ENCODE measurements around the gene RTN4R.
"Not testable (repeated sequence)": the region's sequence is repeated elsewhere in the genome, so short reads cannot be mapped to it uniquely, and the experiment has no call there.

Gene RTN4R

GRCh38 chr22:20269673-20270072, 1.6 kb upstream of the RTN4R start:
- not testable (repeated sequence) for DNase-seq

GRCh38 chr22:20269201-20269600, 1.1 kb upstream of the RTN4R start:
- DNase-seq, result not testable (repeated sequence)

DNA sequence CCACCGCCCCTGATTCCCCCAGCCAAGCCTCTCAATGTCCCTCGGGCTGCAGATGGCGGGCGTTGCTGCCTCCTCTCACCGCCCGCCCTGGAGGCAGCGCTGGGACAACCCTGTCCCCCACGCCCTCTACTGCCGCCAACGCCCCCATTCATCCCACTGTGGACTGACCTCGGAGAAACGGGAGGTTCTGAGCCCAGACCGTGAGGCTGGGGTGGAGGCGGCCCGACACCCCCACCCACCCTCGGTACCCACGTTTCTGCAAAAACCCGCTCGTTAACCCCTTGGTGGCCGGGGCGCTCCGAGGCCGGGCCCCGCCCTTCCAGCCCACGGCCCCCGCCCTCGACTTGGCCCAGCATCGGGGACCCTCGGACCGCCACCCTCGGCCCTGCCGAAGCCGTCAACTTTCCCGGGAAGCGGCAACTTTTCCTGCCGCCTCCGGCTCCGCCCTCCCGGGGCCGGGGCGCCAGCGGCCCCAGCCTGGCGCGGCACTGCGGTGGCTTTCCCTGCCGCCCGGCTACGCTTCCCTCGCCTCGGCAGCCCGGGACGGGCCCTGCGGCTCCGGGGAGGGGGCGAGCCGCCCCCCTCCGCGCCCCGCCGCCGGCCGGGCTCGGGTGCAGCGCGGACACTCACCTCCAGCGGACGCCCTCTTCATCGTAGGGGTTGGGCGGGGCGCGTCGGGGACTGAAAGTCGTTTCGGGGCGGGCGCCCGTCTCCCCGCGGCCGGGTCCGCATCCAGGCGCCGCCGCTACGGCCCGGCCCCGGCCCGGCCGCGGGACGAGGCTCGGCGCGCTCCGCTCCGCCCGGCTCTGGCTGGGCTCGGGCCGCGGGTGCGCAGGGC, 458 bp downstream of the RTN4R start:
- no peak for DNase-seq

GRCh38 chr22:20266667-20267440, 1.3 kb downstream of the RTN4R start:
- DNase-seq, result not testable (repeated sequence)

- DNase-seq, result not testable (repeated sequence)
Observed at GRCh38 chr22:20265772-20266666, 2.1 kb downstream of the RTN4R start.

GRCh38 chr22:20264614-20265452, 3.3 kb downstream of the RTN4R start:
- DNase-seq, result no peak

- not testable (repeated sequence) for DNase-seq
Observed at GRCh38 chr22:20263404-20264281, 4.5 kb downstream of the RTN4R start.

GRCh38 chr22:20262582-20263147, 5.5 kb downstream of the RTN4R start:
- no peak for DNase-seq

GRCh38 chr22:20261848-20262581, 6.1 kb downstream of the RTN4R start:
- no peak for DNase-seq

- DNase-seq, result no peak
Observed at GRCh38 chr22:20260071-20260765, 7.9 kb downstream of the RTN4R start.

DNA sequence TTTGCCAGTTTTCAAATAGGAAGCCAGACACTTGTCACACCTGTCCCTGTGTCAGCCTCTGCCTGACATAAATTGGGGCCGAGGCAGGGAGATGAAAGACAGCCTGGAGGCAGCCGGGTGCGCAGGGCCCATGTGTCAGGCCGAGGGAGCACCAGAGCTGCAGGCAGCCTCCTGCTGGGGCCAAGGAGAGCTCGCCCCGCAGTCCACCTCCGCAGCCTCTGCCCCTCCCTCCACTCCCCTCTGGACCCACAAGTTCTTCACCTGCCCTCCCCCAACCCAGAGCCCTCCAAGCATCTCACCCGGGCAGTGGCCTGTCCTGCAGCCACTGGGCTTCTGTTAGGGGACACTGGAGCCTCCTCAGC, 8.8 kb downstream of the RTN4R start:
- DNase-seq, result no peak

GRCh38 chr22:20258584-20259326, 9.4 kb downstream of the RTN4R start:
- no peak for DNase-seq

- no peak for DNase-seq
Observed at GRCh38 chr22:20258021-20258299, 10.2 kb downstream of the RTN4R start.

GRCh38 chr22:20257212-20258020, 10.7 kb downstream of the RTN4R start:
- DNase-seq, result no peak

DNA sequence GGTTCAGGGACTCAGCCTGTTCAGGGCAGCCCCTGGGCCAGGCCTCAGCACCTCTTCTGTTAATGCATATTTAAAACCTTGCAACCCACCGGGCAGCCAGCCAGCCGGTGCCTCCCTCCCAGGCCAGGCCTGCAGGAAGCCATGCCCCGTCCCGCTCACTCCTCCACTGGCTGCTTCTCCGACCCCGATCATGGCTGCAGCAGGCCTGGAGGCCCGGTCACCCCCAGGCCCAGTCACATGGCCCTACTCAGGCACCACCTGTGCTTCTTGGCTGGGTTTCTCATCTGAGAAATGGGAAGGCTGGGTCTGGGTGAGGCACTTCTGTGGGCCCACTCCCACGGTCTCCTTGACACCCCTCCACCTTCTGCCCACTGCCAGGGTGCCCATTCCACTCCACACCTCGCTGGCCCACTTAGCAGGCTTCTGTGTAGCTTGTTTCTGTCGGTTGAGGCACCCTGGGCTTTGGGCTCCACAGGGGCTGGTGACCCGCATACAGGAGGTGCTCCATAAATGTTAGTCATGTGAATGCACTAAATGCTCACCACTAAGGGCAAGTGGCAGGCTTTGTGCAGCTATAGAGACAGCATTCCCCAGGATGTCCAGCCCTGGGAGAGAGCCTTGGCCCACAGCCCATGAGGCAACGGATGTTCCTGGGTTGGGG, 11.4 kb downstream of the RTN4R start:
- no peak for DNase-seq

DNA sequence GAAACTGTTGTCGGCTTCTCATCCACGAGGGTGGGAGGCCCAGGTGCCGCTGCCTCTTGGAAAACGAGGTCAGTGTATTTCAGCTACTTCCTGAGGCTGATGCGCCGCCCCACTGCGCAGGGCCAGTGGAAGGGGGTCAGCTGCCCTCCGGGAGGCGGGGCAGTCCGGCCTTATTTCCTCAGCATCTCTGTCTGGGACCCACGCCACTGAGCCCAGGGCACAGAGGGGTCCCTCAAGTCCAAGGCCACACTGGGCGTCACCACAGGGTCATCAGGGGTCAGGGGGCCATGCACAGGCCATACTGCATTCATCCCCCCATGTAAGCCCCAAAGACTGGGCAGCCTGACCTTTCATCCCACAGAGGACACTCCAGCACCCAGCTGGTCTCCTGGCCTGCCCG, 12.1 kb downstream of the RTN4R start:
- DNase-seq, result no peak

All from NCI-H2029 (cell line).